GM23248 (cell line): ENCODE measurements around the gene UBE2D4.

Experiments used
- EZH2 ChIP-seq: fragments of 200-600 bp; sonication (generic); IDR thresholded peaks from 2 replicates; pipeline ENCODE4 v1.6.1; 2018; ENCODE audit warnings: antibody characterized with exemption, mild to moderate bottlenecking; ENCODE audit not compliant: insufficient read depth, poor library complexity, severe bottlenecking
- EZH2phosphoT487 ChIP-seq: fragments of 200-600 bp; sonication (generic); IDR thresholded peaks from 2 replicates; pipeline ENCODE4 v1.6.1; 2018; ENCODE audit warnings: antibody characterized with exemption, moderate library complexity, mild to moderate bottlenecking, low read depth; ENCODE audit not compliant: insufficient read depth

DNA sequence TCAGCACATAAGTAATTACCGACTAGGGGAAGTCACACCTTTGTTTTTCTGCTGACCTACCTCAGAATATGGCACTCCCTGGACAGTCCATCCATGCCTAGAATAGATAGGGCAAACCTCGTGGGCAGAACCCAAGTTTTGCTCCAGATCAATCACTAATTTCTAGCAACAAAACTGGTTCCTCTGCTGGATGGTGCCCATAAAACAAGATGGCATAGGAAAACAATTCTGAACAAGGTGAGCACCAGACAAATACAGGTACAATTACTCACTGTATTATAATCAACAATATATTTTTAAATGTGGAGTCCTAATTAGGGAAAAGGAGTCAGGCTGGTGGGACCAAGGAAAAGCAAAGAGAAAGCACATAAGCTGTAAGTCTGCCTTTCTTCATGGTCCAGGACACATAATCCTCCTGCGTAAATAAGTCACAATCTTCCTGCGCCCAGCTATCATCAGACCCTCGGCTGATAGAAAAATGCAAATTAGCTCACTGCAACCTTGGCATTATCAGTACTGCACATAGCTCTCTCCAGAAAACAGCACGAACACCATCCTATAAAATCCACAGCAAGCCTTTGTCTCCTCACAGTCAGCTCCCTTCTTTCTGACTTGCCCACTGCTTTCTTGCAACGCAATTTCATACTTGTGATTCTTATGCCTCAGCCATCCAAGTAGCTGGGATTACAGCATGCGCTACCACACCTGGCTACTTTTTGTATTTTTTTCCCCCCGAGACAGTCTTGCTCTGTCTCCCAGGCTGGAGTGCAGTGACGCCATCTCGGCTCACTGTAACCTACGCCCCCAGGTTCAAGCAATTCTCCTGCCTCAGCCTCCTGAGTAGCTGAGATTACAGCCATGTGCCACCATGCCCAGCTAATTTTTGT is 34.9 kb upstream of the UBE2D4 start:
- no peak for TF ChIP-seq EZH2phosphoT487
- no peak for TF ChIP-seq EZH2
